Upper lobe of left lung (tissue), 4 donors: ENCODE results near the gene TBX15.

Experiments used
- EP300 ChIP-seq, 4 donors: sonication (generic); formaldehyde crosslinking; IDR thresholded peaks; one replicate each; pipeline ENCODE4 v1.5.1; 2017; ENCODE audit warnings: antibody characterized with exemption in 4 of 4, control low read depth in 2 of 4
- POLR2A ChIP-seq, 4 donors: fragments of 450-650 bp; IDR thresholded peaks; one replicate each; pipeline ENCODE4 v1.5.1; 2016 to 2017; ENCODE audit warnings: antibody characterized with exemption in 4 of 4, mild to moderate bottlenecking in 2 of 4
- POLR2AphosphoS5 ChIP-seq, 2 donors: sonication (generic); formaldehyde crosslinking; IDR thresholded peaks; one replicate each; pipeline ENCODE4 v1.5.1; 2017; ENCODE audit warnings: antibody characterized with exemption in 2 of 2
- TF ChIP-seq, protein P1 (sequence below), 6 experiments: fragments of 450-650 bp in 4 of 6; fragments of 200-600 bp in 2 of 6; sonication (generic) in 2 of 6; IDR thresholded peaks; one replicate each; pipeline ENCODE4 v1.5.1; 2016 to 2019; ENCODE audit warnings: antibody characterized with exemption in 6 of 6

DNA sequence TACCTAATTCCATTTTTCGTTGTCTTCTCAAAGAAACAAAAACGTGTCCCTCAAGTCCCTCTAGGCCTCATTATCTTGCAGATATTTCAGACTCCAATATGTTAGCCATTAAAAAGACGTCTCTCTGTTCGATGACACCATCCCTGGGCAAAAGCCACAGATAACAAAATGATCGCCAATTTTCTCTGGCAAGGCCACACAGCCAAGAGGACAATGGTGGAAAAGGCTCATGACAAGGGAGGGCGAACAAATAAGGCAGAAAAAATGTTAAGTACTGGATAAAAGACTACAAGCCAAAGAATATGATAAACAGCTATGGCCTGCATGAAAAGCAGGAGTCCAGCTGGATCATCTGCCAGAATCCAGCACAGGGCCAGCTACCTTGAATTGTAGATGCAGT lies 82.9 kb downstream of the TBX15 start:
- TF ChIP-seq, protein P1, sequence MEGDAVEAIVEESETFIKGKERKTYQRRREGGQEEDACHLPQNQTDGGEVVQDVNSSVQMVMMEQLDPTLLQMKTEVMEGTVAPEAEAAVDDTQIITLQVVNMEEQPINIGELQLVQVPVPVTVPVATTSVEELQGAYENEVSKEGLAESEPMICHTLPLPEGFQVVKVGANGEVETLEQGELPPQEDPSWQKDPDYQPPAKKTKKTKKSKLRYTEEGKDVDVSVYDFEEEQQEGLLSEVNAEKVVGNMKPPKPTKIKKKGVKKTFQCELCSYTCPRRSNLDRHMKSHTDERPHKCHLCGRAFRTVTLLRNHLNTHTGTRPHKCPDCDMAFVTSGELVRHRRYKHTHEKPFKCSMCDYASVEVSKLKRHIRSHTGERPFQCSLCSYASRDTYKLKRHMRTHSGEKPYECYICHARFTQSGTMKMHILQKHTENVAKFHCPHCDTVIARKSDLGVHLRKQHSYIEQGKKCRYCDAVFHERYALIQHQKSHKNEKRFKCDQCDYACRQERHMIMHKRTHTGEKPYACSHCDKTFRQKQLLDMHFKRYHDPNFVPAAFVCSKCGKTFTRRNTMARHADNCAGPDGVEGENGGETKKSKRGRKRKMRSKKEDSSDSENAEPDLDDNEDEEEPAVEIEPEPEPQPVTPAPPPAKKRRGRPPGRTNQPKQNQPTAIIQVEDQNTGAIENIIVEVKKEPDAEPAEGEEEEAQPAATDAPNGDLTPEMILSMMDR (IDR thresholded peaks at IDR 0.05) = no peak
- no peak for TF ChIP-seq POLR2A (IDR thresholded peaks at IDR 0.05)
- no peak for TF ChIP-seq POLR2AphosphoS5 (IDR thresholded peaks at IDR 0.05)
- no peak for TF ChIP-seq EP300 (IDR thresholded peaks at IDR 0.05)
